Activated CD4-positive, alpha-beta T cell treated with anti-CD3 and anti-CD28 coated beads, Interleukin-2, amount 10 ng/mL, durations not matched to agents 24 days and 14 days (primary cell): ENCODE data around the gene PSMD3. TPM values are rescaled to one million over a fixed set of nuclear protein-coding genes. Genes with fewer than 3 reads are reported as not detected.
A peak's percentile ranks its signal among the peaks of the same experiment; 100 is the strongest.

Source experiments
- DNase-seq: peaks from one replicate; pipeline ENCODE4 v3.0.0; 2022
- H3K27ac Mint-ChIP-seq: one replicate; pipeline ENCODE4 v1.8.0; 2022; ENCODE audit warnings: mild to moderate bottlenecking, mixed read lengths
- H3K27me3 Mint-ChIP-seq: one replicate; pipeline ENCODE4 v1.8.0; 2022; ENCODE audit warnings: mixed read lengths
- H3K36me3 Mint-ChIP-seq: one replicate; pipeline ENCODE4 v1.8.0; 2022; ENCODE audit warnings: low read depth, mild to moderate bottlenecking, mixed read lengths
- H3K4me1 Mint-ChIP-seq: one replicate; pipeline ENCODE4 v1.8.0; 2021; ENCODE audit warnings: mixed read lengths
- H3K4me3 Mint-ChIP-seq: one replicate; pipeline ENCODE4 v1.8.0; 2022; ENCODE audit warnings: mild to moderate bottlenecking, moderate library complexity, mixed read lengths
- H3K9me3 Mint-ChIP-seq: one replicate; pipeline ENCODE4 v1.8.0; 2021; ENCODE audit warnings: mixed read lengths
- intact Hi-C: fragments of 100-400 bp; cut with micrococcal nuclease; formaldehyde crosslinking; loops from one replicate; pipeline ENCODE4 v1.15.1; 2023
- total RNA-seq: library from RNA; stranded (reverse); gene quantifications from 2 replicates; pipeline ENCODE4 v1.2.3, GENCODE V29; 2022

PSMD3 gene
- total RNA-seq, 1 donor from 2014 or later: 199 TPM

GRCh38 chr17:39970157-39970692 lies 10.4 kb upstream of the PSMD3 start:
- Mint-ChIP-seq H3K36me3 (no peaks in the 10 kb centered on the region), H3K27me3 (peaks cover 20% of the 10 kb centered on the region), H3K4me3 (no peak overlapping the region), H3K4me1 (no peaks in the 10 kb centered on the region), H3K27ac (no peak overlapping the region), H3K9me3 (no peaks in the 10 kb centered on the region)
- intact Hi-C loops: no loop called here
- no peak for DNase-seq

GRCh38 chr17:39971076-39971603 lies 9.5 kb upstream of the PSMD3 start:
- no peak for DNase-seq
- Mint-ChIP-seq H3K27ac (no peak overlapping the region), H3K4me1 (no peaks in the 10 kb centered on the region), H3K4me3 (no peak overlapping the region), H3K9me3 (no peaks in the 10 kb centered on the region), H3K36me3 (no peaks in the 10 kb centered on the region), H3K27me3 (peaks cover 24% of the 10 kb centered on the region)
- intact Hi-C loops: no loop called here

GRCh38 chr17:39972271-39972670 lies 8.3 kb upstream of the PSMD3 start:
- H3K4me1 Mint-ChIP-seq: no peaks in the 10 kb centered on the region
- no peaks in the 10 kb centered on the region for H3K36me3 Mint-ChIP-seq
- H3K4me3 Mint-ChIP-seq: no peak overlapping the region
- no peaks in the 10 kb centered on the region for H3K9me3 Mint-ChIP-seq
- intact Hi-C loops: no loop called here
- H3K27me3 Mint-ChIP-seq: peaks cover 24% of the 10 kb centered on the region
- H3K27ac Mint-ChIP-seq: no peak overlapping the region
- DNase-seq: no peak

- intact Hi-C loops: no loop called here
- Mint-ChIP-seq H3K27me3 (peaks cover 24% of the 10 kb centered on the region), H3K4me3 (no peak overlapping the region), H3K9me3 (no peaks in the 10 kb centered on the region), H3K27ac (no peak overlapping the region), H3K36me3 (no peaks in the 10 kb centered on the region), H3K4me1 (no peaks in the 10 kb centered on the region)
- DNase-seq: no peak
Observed at GRCh38 chr17:39973496-39973895, 7.1 kb upstream of the PSMD3 start.

GRCh38 chr17:39974433-39974832 lies 6.2 kb upstream of the PSMD3 start:
- no peaks in the 10 kb centered on the region for H3K36me3 Mint-ChIP-seq
- H3K27ac Mint-ChIP-seq: no peak overlapping the region
- intact Hi-C loops: no loop called here
- no peak overlapping the region for H3K4me3 Mint-ChIP-seq
- DNase-seq: no peak
- no peaks in the 10 kb centered on the region for H3K9me3 Mint-ChIP-seq
- peaks cover 5% of the 10 kb centered on the region for H3K4me1 Mint-ChIP-seq
- H3K27me3 Mint-ChIP-seq: peaks cover 26% of the 10 kb centered on the region

GRCh38 chr17:39975801-39976200 lies 4.8 kb upstream of the PSMD3 start:
- Mint-ChIP-seq H3K9me3 (no peaks in the 10 kb centered on the region), H3K27me3 (peaks cover 26% of the 10 kb centered on the region)

GRCh38 chr17:39979016-39979670 lies 1.5 kb upstream of the PSMD3 start:
- H3K4me1 Mint-ChIP-seq: peaks cover 25% of the 10 kb centered on the region
- peaks cover 9% of the 10 kb centered on the region for H3K27me3 Mint-ChIP-seq
- no peak overlapping the region for H3K27ac Mint-ChIP-seq
- no peaks in the 10 kb centered on the region for H3K9me3 Mint-ChIP-seq
- no peak for DNase-seq
- intact Hi-C loops: no loop called here
- peaks cover 12% of the 10 kb centered on the region for H3K36me3 Mint-ChIP-seq
- peak overlapping the region; percentile 46 for H3K4me3 Mint-ChIP-seq

More at GRCh38 chr17:39975801-39976200, 4.8 kb upstream of the PSMD3 start:
- H3K4me1 Mint-ChIP-seq: peaks cover 13% of the 10 kb centered on the region
- H3K4me3 Mint-ChIP-seq: no peak overlapping the region
- no peak overlapping the region for H3K27ac Mint-ChIP-seq
- no peak for DNase-seq
- intact Hi-C loops: no loop called here
- no peaks in the 10 kb centered on the region for H3K36me3 Mint-ChIP-seq

GRCh38 chr17:39979893-39980350 lies 685 bp upstream of the PSMD3 start:
- H3K4me1 Mint-ChIP-seq: peaks cover 28% of the 10 kb centered on the region
- H3K36me3 Mint-ChIP-seq: peaks cover 17% of the 10 kb centered on the region
- intact Hi-C loops: loop anchor here (1.0 kb wide), 8 partner anchors 21 to 358 kb away; partner anchors contain the start of genes LRRC3C, MED24, MIEN1 and ORMDL3
- peak overlapping the region; percentile 92 for H3K27ac Mint-ChIP-seq
- peak overlapping the region; percentile 91 for H3K4me3 Mint-ChIP-seq
- peaks cover 9% of the 10 kb centered on the region for H3K27me3 Mint-ChIP-seq
- DNase-seq: no peak
- H3K9me3 Mint-ChIP-seq: no peaks in the 10 kb centered on the region

GRCh38 chr17:39981207-39981741 lies 667 bp downstream of the PSMD3 start:
- Mint-ChIP-seq H3K27me3 (peaks cover 6% of the 10 kb centered on the region), H3K9me3 (no peaks in the 10 kb centered on the region), H3K36me3 (peaks cover 31% of the 10 kb centered on the region), H3K27ac (peak overlapping the region; percentile 92), H3K4me3 (peak overlapping the region; percentile 91), H3K4me1 (peaks cover 28% of the 10 kb centered on the region)
- intact Hi-C loops: no loop called here
- no peak for DNase-seq

- Mint-ChIP-seq H3K4me3 (peak overlapping the region; percentile 91), H3K4me1 (peaks cover 29% of the 10 kb centered on the region), H3K9me3 (no peaks in the 10 kb centered on the region), H3K27ac (peak overlapping the region; percentile 92), H3K36me3 (peaks cover 36% of the 10 kb centered on the region), H3K27me3 (peaks cover 6% of the 10 kb centered on the region)
- DNase-seq: no peak
- intact Hi-C loops: no loop called here
Observed at GRCh38 chr17:39981766-39982375, 1.3 kb downstream of the PSMD3 start.

GRCh38 chr17:39988206-39988810 lies 7.7 kb downstream of the PSMD3 start:
- Mint-ChIP-seq H3K9me3 (no peaks in the 10 kb centered on the region), H3K4me3 (no peak overlapping the region), H3K27me3 (no peaks in the 10 kb centered on the region), H3K36me3 (peaks cover 78% of the 10 kb centered on the region), H3K27ac (no peak overlapping the region), H3K4me1 (peaks cover 7% of the 10 kb centered on the region)
- intact Hi-C loops: no loop called here
- no peak for DNase-seq

- Mint-ChIP-seq H3K4me1 (no peaks in the 10 kb centered on the region), H3K9me3 (no peaks in the 10 kb centered on the region), H3K4me3 (no peak overlapping the region), H3K27ac (no peak overlapping the region), H3K36me3 (peaks cover 66% of the 10 kb centered on the region), H3K27me3 (no peaks in the 10 kb centered on the region)
- DNase-seq: no peak
- intact Hi-C loops: no loop called here
Observed at GRCh38 chr17:39994448-39994847, 13.8 kb downstream of the PSMD3 start.

- DNase-seq: no peak
- Mint-ChIP-seq H3K27me3 (no peaks in the 10 kb centered on the region), H3K9me3 (no peaks in the 10 kb centered on the region), H3K27ac (no peak overlapping the region), H3K4me3 (no peak overlapping the region), H3K4me1 (no peaks in the 10 kb centered on the region), H3K36me3 (peaks cover 56% of the 10 kb centered on the region)
- intact Hi-C loops: no loop called here
Observed at GRCh38 chr17:39995438-39995837, 14.8 kb downstream of the PSMD3 start.

- Mint-ChIP-seq H3K9me3 (no peaks in the 10 kb centered on the region), H3K4me1 (no peaks in the 10 kb centered on the region), H3K4me3 (no peak overlapping the region), H3K27me3 (no peaks in the 10 kb centered on the region), H3K27ac (no peak overlapping the region), H3K36me3 (peaks cover 51% of the 10 kb centered on the region)
- DNase-seq: no peak
- intact Hi-C loops: no loop called here
Observed at GRCh38 chr17:39996162-39996561, 15.6 kb downstream of the PSMD3 start.
